DND-41 (cell line): ENCODE measurements around the gene MUCL3.

Experiments
- ATAC-seq: fragments of 200-7000 bp; cut with Tn5 transposase; 3 replicates; pipeline ENCODE4 v1.9.1; 2021; ENCODE audit warnings: low read depth; ENCODE audit not compliant: insufficient read depth
- DNase-seq: peaks from one replicate; pipeline ENCODE4 v3.0.0-alpha.2; 2020
- H2AFZ ChIP-seq: 2 replicates; pipeline ENCODE4 v1.6.0; 2012; ENCODE audit warnings: low read depth, low read length
- H3K27ac ChIP-seq: 2 replicates; pipeline ENCODE4 v1.5.1; 2012; ENCODE audit warnings: low read length, inconsistent platforms
- H3K27me3 ChIP-seq: fragments of 200-600 bp; sonication (generic); 2 replicates; pipeline ENCODE4 v1.6.0; 2012; ENCODE audit warnings: low read length, mild to moderate bottlenecking, inconsistent platforms; ENCODE audit not compliant: insufficient read depth, poor library complexity
- H3K36me3 ChIP-seq: 2 replicates; pipeline ENCODE4 v1.5.1; 2012; ENCODE audit warnings: low read length, inconsistent platforms; ENCODE audit not compliant: insufficient read depth
- H3K4me1 ChIP-seq: 2 replicates; pipeline ENCODE4 v1.5.1; 2012; ENCODE audit warnings: mild to moderate bottlenecking, low read length; ENCODE audit not compliant: insufficient read depth
- H3K4me2 ChIP-seq: 2 replicates; pipeline ENCODE4 v1.6.0; 2012; ENCODE audit warnings: mild to moderate bottlenecking, moderate library complexity, low read length, inconsistent platforms; ENCODE audit not compliant: insufficient read depth
- H3K4me3 ChIP-seq, 2 experiments: fragments of 200-600 bp in 1 of 2; shearing (Covaris generic) in 1 of 2; 2 replicates each; pipeline ENCODE4 v1.5.1; 2012 to 2016; ENCODE audit warnings: inconsistent platforms in 2 of 2, low read length in 2 of 2, mild to moderate bottlenecking in 2 of 2, low read depth in 1 of 2, moderate library complexity in 1 of 2
- H3K79me2 ChIP-seq: 2 replicates; pipeline ENCODE4 v1.6.0; 2012; ENCODE audit warnings: low read length, inconsistent platforms; ENCODE audit not compliant: insufficient read depth
- H3K9ac ChIP-seq: 2 replicates; pipeline ENCODE4 v1.6.0; 2012; ENCODE audit warnings: low read depth, mild to moderate bottlenecking, inconsistent platforms, low read length, moderate library complexity
- H3K9me3 ChIP-seq: 2 replicates; pipeline ENCODE4 v1.5.1; 2012; ENCODE audit warnings: low read length, moderate library complexity, mild to moderate bottlenecking, inconsistent platforms; ENCODE audit not compliant: insufficient read depth, severe bottlenecking
- H4K20me1 ChIP-seq: 2 replicates; pipeline ENCODE4 v1.6.0; 2012; ENCODE audit warnings: low read length; ENCODE audit not compliant: insufficient read depth
- EZH2 ChIP-seq: IDR thresholded peaks from 3 replicates; pipeline ENCODE4 v1.6.1; 2012; ENCODE audit warnings: borderline replicate concordance, low read depth, mild to moderate bottlenecking, moderate library complexity, low read length, inconsistent platforms; ENCODE audit not compliant: severe bottlenecking
- TF ChIP-seq, protein P1 (sequence below): IDR thresholded peaks from 2 replicates; pipeline ENCODE4 v1.5.1; 2012; ENCODE audit warnings: borderline replicate concordance, low read length, moderate library complexity, mild to moderate bottlenecking; ENCODE audit not compliant: poor library complexity, severe bottlenecking; ENCODE audit errors: extremely low read depth

The MUCL3 gene

DNA sequence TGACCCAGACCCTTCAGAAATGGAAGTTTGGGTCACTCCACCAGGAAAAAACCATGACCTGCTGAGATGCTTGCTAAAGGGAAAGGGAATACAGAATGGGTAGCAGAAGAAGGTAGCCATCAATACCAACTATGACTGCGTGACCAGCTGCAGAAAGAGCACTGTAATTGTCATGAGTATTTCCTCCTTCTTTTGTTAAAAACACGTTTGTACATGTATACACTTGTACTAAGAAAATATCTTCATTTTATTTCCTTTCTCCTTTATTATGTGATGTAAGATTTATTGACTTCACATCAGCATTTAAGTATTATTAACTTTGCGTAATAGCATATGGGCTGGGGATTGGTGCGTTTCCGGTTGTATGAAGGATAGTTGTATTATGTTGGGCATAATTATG is 30.2 kb downstream of the MUCL3 start:
- Histone ChIP-seq H3K9me3 (no peaks in the 10 kb centered on the region), H3K4me3 (no peak overlapping the region), H3K4me2 (no peak overlapping the region), H4K20me1 (no peaks in the 10 kb centered on the region), H3K36me3 (no peaks in the 10 kb centered on the region), H3K79me2 (no peaks in the 10 kb centered on the region), H3K9ac (no peak overlapping the region), H2AFZ (no peak overlapping the region), H3K27ac (no peak overlapping the region), H3K4me1 (no peaks in the 10 kb centered on the region), H3K27me3 (peaks cover 10% of the 10 kb centered on the region)
- TF ChIP-seq EZH2, result no peak
- TF ChIP-seq, protein P1, sequence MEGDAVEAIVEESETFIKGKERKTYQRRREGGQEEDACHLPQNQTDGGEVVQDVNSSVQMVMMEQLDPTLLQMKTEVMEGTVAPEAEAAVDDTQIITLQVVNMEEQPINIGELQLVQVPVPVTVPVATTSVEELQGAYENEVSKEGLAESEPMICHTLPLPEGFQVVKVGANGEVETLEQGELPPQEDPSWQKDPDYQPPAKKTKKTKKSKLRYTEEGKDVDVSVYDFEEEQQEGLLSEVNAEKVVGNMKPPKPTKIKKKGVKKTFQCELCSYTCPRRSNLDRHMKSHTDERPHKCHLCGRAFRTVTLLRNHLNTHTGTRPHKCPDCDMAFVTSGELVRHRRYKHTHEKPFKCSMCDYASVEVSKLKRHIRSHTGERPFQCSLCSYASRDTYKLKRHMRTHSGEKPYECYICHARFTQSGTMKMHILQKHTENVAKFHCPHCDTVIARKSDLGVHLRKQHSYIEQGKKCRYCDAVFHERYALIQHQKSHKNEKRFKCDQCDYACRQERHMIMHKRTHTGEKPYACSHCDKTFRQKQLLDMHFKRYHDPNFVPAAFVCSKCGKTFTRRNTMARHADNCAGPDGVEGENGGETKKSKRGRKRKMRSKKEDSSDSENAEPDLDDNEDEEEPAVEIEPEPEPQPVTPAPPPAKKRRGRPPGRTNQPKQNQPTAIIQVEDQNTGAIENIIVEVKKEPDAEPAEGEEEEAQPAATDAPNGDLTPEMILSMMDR, result no peak
- DNase-seq (no peak), ATAC-seq (no peak)

DNA sequence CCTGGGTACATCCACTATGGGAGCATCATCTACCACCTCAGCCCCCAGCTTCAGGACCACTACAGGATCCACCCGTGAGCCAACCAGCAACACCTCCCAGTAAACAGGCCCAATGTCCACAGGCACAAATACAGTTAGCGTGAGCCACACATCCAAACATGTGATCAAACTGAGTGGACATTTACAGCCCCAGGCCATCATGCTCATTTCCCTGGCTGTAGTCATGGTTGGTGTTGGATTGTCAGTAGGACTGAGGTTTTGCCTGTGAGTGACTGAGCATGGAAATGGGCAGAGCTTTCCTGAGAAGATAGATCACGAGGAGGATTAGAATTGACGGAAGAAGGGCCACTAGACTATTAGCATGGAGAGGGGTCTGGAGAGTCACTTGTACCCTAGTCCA is 32.0 kb downstream of the MUCL3 start:
- Histone ChIP-seq H3K4me3 (no peak overlapping the region), H3K27me3 (peaks cover 10% of the 10 kb centered on the region), H4K20me1 (no peaks in the 10 kb centered on the region), H3K27ac (no peak overlapping the region), H3K36me3 (no peaks in the 10 kb centered on the region), H3K9ac (no peak overlapping the region), H2AFZ (no peak overlapping the region), H3K4me1 (no peaks in the 10 kb centered on the region), H3K9me3 (no peaks in the 10 kb centered on the region), H3K4me2 (no peak overlapping the region), H3K79me2 (no peaks in the 10 kb centered on the region)
- TF ChIP-seq EZH2, result no peak
- TF ChIP-seq, protein P1, result no peak
- DNase-seq, result no peak
- no peak for ATAC-seq

DNA sequence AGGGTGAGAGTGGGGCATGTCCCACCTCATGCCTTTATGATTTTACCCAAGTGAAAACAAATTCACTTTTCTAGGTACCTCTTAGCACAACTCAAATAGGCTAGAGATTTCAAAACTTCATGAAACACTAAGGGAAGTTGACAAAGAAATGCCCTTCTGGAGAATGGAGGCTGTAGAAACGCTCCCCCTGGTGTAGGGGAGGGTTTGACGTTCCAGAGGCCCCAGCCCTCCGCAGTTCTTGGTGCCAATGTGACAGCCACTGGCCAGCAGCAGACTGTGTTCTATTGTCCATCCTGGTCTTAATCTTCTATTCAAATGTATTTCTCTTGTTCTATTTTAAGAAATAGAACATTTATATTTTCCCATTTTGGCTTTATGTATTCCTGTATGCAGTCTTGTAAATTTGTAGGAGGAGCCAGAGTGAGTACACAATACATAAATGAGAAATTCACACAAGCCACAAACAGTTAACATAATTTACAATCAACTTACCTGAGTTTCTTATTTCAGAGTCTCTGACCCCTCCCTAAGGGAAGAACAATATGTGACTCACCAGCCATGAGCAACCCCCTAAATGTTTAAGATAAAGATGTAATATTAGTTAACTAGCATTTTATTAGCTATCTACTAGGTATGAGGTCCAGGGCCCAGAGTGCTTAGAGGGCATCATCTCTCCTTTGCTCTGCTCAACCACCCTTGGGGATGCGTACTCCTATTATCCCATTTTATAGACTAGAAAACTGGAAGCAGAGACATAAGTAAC is 33.9 kb downstream of the MUCL3 start:
- Histone ChIP-seq H3K9ac (no peak overlapping the region), H3K36me3 (no peaks in the 10 kb centered on the region), H3K79me2 (no peaks in the 10 kb centered on the region), H3K4me2 (no peak overlapping the region), H3K4me1 (no peaks in the 10 kb centered on the region), H3K27ac (no peak overlapping the region), H3K4me3 (no peak overlapping the region), H2AFZ (no peak overlapping the region), H3K27me3 (peaks cover 21% of the 10 kb centered on the region), H4K20me1 (no peaks in the 10 kb centered on the region), H3K9me3 (no peaks in the 10 kb centered on the region)
- ATAC-seq, result no peak
- TF ChIP-seq, protein P1, result no peak
- no peak for TF ChIP-seq EZH2
- DNase-seq, result no peak

DNA sequence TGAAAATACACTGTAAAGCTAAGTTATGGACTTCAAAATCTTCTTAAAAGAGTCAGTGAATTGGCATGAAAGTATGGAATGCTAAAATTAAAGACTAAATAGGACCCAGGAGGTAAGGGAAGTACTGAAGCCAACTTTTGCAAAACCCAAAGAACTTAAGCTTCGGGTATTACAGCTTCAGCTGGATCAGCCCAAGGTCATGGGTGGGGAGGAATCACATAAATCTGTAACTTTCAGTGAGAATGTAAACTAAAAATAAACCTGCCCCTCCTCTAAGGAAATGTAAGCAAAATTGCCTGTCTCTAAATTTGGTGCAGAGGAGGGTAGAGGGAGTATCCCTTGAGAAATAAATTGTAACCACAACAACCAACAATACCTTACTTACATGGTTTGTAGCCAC is 38.4 kb downstream of the MUCL3 start:
- H3K27me3 ChIP-seq, result peaks cover 32% of the 10 kb centered on the region
- no peaks in the 10 kb centered on the region for H3K4me1 ChIP-seq
- H3K4me2 ChIP-seq, result no peak overlapping the region
- TF ChIP-seq, protein P1, result no peak
- no peak for TF ChIP-seq EZH2
- DNase-seq (no peak), ATAC-seq (no peak)
- H3K36me3 ChIP-seq, result no peaks in the 10 kb centered on the region
- no peak overlapping the region for H3K9ac ChIP-seq
- H4K20me1 ChIP-seq, result no peaks in the 10 kb centered on the region
- H3K27ac ChIP-seq, result no peak overlapping the region
- no peaks in the 10 kb centered on the region for H3K9me3 ChIP-seq
- no peak overlapping the region for H3K4me3 ChIP-seq
- H3K79me2 ChIP-seq, result no peaks in the 10 kb centered on the region
- H2AFZ ChIP-seq, result no peak overlapping the region
